CD4-positive, alpha-beta T cell treated with Interleukin-15 for 4 hours (primary cell): ENCODE results near the gene SOS2.
A peak's percentile ranks its signal among the peaks of the same experiment; 100 is the strongest.

ENCODE experiments used
- DNase-seq: peaks from one replicate; pipeline ENCODE4 v3.0.0-alpha.2; 2020; ENCODE audit warnings: low spot score

The SOS2 gene

DNA sequence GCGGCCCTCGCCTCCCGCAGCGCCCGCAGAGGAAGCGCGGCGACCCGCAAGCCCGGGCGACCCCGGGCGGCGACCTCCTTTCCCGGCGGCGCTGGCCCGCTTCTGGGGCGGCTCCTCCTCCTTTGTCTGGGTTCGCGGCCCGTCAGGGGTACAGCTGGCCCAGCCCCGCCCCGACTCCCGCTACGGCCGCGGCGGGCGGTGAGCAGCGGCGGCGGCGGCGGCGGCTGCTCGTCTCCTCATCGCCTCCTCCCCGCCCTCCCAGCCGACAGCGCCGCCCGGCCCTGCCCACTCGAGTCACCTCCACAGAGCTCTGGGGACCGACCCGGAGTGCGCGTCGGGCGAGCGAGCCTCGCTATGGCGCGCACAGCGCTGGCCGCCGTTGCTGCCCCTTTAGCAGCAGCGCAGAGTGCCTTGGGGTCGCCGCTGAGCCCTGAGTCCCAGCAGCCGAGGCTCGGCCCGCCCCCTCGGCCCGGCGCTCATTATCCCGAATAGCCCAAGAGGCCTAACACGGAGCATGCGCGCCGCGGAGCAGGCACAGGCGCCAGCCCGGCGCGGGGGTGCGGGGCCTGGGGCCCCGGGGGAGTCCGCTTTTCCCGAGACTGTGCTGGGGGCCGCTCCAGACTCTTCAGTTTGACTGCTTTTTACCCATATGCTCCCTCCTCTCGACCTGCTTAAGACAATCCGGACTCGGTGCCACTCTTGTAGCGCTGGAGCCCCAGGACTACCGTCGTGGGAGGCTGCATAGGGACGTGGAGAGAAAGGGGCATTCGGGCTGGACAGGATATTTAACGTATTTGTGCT, at the start of gene SOS2:
TSS of gene SOS2 (minus strand) at position 104 of the 801 bp plus-strand sequence. CDS start 295 bp downstream, outside the sequence.
- DNase-seq, result peak; percentile 81

DNA sequence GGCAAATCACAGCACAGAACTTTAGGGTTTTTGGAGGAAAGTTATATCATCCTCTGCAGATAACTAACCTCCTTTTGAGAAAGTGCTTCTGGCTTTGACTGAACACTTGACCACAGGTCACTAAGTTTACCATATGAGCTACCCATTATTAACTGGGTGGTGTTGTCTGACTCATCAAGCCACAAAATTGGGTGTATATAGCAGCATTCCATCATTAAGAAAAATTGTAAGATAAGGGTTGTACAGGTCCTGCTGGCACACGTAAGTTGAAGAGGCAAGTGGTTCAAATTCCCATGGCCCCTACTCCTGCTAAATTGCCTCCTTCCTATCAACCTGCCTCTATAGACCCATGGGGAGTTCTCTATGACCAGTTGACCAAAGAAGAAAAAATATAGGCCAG, 41.1 kb upstream of the SOS2 start:
- DNase-seq, result no peak

DNA sequence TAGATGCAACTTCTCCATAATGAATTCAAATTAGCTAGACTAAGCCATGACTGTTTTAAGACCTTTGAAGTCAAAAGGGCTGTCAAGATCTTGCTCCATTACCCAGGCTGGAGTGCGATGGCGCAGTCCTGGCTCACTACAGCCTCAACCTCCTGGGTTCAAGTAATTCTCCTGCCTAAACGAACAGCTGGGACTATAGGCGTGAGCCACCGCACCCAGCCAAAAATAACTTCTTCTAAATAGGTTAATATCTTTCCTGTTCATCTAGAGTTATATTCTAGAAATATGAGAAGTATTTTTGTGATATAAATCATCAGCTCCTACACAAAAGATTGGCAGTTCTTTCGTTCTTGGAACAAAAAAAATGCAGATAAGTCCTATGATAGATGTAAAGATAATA, 39.6 kb upstream of the SOS2 start:
- DNase-seq, result no peak

DNA sequence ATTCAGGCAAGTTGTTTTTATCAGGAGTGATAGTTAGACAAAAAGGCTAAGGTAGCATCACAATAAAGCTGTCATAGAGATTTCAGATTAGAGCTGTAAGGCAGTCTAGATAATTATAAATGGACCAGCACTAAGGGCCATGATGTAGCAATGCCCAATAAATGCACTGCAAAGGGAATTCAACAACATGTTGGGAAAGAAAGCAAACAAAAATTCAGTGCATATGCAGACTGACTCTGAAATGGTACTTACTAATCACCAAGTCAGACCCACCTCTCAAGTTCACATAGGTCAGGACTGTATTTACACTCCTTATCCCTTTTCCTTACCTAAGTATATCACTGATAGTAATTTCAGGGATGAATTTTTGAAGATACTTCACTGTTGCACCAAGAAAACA, 33.7 kb upstream of the SOS2 start:
- DNase-seq, result no peak

DNA sequence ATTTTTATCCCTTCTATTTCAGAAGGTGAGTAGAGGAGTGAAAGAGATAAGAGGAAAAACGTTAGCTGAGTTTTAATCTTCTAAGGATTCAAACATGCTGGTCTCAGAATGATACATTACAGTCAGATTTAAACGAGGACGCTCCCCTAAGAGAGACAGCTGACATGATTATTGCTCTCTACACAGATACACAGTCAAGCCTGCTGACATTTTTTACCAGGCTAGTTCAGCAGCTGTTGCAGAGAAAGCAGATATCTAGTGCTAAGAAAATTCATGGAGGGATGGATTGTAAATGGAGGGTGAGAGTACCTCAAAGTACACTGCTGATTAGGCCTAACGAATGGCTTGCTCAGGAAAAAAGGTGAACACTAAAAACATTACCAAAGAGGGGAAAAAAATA, 31.9 kb upstream of the SOS2 start:
- DNase-seq, result no peak

DNA sequence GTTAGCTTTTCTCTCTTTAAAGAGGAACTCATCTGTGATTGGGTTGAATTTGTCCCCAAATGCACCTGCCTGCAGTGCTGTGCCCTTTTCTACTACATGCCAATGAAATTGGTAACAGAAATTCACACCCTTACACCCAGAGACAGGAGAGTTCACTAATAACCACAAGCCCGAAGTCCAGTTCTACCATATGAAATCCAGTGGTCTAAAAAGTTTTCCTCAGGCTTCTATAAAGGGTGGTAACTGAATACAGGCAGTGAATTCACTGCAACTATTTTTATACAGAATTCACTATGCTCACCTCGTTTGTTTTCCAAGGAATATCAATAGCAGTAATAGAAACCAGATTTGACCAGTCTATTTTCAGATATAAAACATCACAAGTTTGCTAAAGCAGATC, 31.5 kb upstream of the SOS2 start:
- no peak for DNase-seq

DNA sequence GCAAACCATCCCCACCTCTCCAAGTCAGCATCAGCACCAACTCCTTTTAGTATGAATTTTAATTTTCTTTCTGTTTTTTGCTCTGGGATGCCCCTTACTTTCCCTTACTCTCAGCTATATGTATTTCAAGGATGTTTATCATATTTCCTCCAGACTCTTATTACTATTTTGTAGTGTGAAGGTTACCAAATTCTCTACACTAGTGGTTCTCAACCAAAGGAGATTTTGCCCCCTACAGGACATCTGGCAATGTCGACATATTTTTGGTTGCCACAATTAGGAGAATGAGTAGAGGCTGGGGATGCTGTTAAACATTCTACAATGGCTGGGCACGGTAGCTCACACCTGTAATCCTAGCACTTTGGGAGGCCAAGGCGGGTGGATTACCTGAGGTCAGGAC, 29.1 kb upstream of the SOS2 start:
- DNase-seq, result peak; percentile 47

DNA sequence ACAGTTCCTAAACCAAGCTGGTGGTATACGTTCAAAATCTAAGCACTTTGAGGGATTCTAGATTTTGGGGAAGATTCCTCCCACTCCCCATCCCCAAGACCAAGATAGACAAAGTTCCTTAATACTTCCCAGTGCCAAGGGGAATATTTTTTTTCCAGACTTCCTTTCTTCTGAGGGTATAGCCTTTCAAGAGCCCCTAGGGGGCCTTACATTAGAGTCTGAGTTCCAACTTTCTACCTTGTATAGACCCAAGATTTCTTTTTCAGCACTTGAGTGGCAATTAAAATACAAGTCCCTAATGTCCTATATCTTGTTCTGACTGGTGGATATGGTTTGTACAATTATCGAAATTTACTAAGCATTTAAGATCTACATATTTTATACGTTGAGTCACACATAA, 28.7 kb upstream of the SOS2 start:
- DNase-seq, result no peak

DNA sequence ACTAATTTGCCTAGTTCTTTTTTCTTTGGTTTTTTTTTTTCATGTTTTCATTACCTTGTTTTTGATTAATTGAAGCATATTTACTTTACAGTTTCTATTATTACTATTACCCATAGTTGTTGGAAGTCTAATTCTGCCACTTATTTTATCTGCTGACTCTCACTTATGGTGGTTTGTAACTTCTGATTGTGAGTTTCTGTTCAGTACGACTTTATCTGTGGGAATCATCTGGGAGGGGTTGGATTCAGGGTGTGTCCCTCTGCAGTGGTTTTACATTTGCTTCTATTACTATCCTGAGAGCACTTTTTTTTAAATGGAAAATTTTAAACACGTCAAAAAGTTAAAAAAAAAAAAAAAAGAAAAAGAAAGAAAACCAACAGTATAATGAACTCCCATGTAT, 26.4 kb upstream of the SOS2 start:
- DNase-seq, result no peak

DNA sequence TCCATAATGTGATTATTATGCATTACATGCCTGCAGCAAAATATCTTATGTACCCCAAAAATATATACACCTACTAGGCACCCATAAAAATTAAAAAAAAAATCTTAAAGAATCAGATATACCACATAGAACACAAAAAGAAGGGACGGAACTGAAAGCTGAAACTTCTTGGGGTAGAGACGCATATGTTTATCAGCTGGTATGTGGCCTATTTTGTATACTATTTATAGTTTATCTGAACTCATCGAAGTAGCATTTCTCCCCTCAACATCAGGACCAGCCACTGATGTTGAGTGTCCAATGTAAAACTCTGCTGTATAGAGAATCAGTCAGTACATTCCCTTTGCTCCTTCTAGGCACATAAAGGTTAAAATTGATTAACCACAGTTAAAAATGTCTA, 22.9 kb upstream of the SOS2 start:
- DNase-seq, result no peak

DNA sequence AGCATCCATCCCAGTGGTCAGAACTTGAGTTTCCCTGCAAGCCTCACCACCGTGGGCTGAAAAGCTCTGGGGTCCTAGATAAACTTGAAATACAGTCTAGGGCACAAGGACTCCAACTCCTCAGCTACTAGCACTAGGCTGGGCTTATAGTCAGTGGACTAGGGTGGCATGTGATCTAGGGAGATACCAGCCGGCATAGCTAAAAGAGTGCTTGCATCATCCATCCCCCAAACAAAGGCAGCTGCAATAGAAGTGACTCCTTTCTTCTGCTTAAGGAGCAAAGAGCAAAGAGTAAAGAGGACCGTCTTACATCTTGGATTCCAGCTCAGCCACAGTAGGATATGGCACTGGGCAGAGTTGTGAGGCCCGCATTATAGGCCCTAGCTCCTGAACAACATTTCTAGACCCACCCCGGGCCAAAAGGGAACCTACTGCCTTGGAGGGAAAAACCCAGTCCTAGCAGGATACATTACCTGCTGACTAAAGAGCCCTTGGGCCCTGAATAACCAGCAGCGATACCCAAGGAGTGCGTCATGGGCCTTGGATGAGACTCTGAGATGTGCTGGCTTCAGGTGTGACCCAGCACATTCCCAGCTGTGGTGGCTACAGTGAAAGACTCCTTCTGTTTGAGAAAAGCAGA, 17.9 kb upstream of the SOS2 start:
- no peak for DNase-seq

DNA sequence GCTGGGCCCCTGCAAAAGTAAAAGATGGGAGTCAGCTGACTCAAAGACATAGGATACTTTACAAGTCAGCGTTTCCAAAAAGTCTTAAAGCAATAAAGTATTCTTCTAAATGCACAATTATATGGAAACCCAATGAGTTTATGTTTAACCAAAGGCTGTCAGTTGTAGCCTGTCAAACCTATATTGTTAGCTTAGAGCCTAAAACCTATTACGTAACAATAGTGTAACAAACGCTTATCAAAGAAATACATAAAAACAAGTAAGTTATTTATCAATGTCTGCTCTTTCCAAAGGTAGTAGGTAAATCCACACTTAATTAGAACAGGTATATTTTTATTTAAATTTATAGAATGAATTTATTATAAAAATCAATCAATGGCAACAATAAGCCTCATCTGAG, 15.9 kb upstream of the SOS2 start:
- DNase-seq, result no peak

DNA sequence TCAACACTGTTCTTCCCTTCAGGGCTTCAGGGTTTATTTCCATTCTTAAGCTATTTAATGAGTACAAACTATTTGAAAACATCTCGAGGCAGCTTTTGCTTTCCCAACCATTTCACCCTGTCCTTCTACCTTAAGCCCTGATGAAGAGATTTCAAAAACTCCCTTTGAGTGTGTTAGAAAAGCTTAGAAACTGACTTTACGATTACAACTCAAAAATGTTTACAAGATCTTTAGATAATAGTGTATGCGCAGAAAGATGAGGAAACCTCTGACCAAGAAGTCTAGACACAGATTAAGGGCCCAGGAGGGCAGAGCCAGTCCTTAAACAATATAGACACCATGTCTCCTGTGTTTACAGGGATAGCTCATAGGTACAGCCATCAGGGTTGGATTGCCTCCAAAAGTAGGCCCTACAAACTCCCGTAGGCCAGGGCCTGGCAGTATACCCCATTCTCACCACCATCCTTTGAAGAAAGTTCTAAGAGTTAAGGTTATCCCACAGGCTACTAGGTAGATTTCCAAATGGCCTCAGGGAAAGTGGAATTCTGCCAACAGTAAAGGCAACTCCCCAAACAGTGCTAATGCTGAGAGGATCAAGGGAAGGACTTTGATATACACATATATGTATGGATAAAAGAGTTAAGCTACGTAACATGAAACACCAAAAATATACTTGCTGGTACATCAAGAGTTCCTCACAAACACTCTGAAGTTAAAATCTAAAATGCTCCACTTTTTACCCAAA, 11.4 kb upstream of the SOS2 start:
- DNase-seq, result no peak

DNA sequence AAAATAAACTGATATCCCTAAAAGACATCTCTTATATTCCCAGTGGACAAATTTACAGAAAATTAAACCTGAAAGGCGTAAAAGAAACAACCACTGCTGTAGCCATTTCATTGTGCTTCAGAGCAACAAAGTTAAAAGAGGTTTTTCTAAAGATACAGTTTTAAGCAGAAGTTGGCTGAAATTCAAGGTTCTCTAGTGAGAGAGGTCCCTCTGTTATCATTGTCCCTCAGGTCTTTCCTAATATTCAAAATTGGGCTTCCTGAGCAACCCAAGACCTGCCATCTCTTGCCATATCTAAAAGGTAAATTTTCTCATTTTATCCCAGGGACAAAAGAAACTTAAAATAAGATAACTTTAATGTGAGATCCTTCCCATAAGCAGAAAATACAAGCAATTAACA, 10.7 kb upstream of the SOS2 start:
- no peak for DNase-seq

DNA sequence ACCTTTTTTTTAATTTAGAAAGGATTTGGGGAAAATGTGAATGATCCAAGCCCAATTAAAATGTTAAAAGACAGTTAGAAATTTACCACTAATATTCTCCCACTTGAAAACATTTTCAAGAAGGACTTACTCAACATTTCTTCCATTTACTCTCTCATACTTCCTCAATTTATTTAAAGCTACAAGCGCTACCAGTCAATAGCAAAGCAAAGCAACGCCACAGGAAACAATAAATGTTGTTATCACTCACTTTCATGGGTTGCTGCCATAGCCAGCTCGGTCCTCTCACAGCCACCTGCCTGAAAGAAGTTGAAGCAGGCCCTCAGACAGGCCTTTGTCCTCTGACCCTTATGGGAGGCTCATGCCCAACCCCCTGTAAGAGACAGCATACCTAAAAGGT, 6.0 kb upstream of the SOS2 start:
- DNase-seq, result no peak

DNA sequence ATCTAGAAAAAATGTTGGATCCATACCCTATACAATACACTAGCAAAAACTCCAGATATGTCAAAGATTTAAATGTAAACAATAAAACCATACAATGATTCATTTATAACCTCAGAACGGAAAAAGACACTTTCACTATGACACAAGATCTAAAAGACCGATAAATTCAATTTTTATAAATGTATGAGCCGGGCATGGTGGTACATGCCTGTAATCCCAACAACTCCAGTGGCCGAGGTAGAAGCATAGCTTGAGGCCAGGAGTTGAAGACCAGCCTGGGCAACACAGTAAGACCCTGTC, 2.5 kb upstream of the SOS2 start:
- DNase-seq, result peak; percentile 25

DNA sequence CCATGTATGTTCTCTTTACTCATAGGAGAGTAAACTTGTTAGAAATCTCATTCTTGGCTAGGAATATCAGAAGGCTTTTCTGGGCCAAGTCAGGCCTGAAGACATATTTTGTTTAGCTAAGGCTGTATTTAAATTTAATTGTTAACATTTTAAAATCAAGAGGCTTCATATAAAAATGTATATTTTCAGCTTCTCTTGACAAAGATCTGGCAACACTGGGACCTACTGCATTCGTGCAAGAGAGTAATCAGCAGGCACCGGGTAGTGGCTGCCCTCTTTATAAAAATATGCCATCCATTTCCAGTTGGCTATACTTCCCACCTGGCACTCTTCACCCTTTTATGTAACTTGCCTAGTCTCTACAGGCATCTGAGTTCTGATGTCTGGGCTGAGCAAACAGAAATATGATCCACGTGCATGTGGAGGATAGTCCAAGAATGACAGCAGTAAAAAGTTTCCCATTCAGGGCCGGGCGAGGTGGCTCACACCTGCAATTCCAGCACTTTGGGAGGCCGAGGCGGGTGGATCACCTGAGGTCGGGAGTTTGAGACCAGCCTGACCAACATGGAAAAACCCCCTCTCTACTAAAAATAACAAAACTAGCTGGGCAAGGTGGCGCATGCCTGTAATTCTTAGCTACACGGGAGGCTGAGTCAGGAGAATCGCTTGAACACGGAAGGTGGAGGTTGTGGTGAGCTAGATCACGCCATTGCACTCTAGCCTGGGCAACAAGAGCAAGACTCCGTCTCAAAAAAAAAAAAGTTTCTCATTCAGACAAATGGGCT, 2.0 kb upstream of the SOS2 start:
- no peak for DNase-seq

DNA sequence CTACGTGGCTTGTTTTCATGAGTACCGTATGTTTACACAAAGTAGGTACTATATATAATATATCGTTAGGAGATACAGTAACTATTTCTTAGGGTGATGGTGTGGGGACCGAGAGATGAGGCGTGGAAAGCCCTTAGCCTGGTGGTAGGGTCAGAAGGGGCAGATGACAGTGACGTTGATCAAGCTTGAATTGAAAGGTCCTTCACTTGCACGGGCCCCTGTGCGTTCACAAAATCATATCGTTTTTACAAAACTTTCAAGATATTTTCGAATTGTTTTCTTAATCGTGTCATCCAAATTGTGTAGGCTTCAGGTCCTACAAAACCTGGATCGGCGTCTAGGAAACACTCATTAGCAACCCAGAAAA, 881 bp upstream of the SOS2 start:
- no peak for DNase-seq

DNA sequence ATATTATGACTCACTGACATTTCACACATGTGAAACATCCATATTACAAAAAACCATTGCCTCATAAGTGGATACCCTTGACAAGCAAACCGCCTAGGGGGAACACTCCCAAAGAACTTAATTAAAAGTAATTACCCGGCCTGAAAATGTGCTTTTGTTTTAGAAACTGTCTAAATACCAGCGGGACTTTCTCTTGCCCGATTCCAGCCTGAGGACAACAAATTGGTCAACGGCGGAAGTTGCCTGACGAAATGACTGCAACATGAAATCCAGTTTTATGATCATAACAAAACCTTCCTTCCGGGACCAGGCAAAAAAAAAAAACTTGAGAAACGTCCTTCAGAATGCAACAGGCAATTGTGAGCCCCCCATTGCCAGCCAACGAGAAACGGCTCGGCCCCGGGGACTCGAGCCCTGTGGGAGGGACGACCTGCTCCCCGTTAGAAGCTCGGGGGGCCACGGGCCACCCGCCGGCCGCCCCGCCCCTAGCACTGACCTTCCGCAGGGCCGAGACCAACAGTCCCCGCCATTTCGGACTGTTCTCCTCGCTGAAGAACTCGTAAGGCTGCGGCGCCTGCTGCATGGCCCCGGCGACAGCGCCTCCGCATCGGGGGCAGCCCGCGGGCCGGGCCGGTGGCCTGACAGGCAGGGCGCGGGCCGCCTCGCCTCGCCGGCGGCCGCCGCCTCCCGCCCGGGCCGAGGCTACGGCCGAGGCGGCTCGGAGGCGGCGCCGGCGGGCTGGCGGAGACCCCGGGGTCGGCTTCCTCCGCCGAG, 490 bp downstream of the SOS2 start:
- peak; percentile 53 for DNase-seq

DNA sequence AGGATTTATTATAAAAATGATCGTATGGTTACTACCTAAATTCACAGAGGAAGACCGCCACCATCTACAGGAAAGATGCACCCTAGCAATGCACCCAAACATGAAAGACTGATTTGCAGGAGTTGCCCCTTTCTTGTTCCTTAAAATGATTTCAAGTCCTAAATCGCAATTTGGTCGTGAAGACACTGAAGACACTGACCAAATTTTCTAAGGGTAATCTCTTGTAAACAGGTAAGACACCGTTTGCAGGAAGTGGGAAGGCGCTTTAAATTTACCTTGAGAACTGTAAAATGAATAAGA, 1.0 kb downstream of the SOS2 start:
- no peak for DNase-seq

DNA sequence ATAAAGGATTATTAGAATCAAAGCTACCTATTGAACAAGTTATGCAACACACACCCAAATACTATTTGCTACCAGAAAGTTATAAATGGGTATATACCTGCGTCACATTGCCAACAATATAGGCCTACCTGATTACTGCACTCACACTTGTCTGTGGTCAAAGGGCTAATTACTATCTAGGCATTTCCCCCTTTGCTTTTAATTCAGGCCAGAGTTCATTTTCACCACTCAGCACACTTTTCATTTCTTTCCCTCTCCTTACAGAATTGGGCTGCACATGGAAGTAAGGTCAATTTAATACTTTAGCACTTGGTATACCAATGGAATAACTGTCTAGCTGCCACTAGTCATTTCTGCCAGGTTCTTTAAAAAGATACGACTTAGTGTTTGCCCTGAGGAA, 1.7 kb downstream of the SOS2 start:
- DNase-seq, result no peak

DNA sequence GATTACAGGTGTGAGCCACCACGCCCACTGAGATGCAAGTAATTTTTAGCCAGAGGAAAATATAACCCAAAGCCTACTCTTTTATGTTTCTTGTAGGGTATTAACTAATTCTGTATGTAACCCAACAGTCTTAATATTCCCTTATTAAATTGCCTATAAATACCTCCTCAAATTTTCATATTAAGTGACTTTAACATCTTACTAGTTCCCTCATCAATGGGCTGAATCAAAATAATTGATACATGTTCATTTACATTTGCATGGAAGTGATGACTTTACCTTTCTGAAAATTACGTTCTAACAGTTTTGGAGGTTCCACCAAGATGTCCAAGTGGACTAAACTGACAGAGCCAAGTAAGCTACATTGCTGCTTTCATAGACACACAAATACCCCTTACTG, 3.1 kb downstream of the SOS2 start:
- DNase-seq, result no peak
